ENCODE data around the gene PSME3IP1.

DNA sequence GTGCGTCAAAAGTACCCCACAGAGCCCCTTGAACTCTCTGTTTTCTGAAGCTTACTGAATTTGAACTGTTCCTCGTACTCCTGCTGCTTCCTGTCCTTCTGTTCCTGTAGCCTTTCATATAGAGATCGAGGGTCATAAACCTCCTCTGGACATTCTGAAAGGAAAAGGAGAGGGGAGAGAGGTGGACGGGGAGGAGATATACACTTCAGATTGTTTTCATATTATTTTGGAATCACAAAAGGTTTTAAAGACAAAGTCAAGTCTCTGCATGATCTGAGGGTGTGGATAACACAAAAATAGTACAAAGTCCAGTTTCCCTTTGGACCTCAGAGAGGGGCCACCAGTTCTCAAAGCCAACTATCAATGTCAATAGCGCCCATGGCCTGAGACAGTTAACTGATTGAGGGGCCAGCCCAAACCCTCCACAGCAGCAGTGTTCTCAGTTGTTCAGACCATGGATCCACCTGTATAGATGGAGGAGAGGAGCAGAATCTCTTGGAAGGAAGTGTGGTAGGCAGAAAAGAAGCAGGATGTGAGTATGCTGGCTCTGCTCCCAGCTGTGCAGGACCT is 13.0 kb downstream of the PSME3IP1 start:
- TF ChIP-seq, protein P1, sequence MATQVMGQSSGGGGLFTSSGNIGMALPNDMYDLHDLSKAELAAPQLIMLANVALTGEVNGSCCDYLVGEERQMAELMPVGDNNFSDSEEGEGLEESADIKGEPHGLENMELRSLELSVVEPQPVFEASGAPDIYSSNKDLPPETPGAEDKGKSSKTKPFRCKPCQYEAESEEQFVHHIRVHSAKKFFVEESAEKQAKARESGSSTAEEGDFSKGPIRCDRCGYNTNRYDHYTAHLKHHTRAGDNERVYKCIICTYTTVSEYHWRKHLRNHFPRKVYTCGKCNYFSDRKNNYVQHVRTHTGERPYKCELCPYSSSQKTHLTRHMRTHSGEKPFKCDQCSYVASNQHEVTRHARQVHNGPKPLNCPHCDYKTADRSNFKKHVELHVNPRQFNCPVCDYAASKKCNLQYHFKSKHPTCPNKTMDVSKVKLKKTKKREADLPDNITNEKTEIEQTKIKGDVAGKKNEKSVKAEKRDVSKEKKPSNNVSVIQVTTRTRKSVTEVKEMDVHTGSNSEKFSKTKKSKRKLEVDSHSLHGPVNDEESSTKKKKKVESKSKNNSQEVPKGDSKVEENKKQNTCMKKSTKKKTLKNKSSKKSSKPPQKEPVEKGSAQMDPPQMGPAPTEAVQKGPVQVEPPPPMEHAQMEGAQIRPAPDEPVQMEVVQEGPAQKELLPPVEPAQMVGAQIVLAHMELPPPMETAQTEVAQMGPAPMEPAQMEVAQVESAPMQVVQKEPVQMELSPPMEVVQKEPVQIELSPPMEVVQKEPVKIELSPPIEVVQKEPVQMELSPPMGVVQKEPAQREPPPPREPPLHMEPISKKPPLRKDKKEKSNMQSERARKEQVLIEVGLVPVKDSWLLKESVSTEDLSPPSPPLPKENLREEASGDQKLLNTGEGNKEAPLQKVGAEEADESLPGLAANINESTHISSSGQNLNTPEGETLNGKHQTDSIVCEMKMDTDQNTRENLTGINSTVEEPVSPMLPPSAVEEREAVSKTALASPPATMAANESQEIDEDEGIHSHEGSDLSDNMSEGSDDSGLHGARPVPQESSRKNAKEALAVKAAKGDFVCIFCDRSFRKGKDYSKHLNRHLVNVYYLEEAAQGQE (IDR thresholded peaks at IDR 0.05; ENCODE audit: low read depth, low read length), result no peak
- TF ChIP-seq, protein P2, sequence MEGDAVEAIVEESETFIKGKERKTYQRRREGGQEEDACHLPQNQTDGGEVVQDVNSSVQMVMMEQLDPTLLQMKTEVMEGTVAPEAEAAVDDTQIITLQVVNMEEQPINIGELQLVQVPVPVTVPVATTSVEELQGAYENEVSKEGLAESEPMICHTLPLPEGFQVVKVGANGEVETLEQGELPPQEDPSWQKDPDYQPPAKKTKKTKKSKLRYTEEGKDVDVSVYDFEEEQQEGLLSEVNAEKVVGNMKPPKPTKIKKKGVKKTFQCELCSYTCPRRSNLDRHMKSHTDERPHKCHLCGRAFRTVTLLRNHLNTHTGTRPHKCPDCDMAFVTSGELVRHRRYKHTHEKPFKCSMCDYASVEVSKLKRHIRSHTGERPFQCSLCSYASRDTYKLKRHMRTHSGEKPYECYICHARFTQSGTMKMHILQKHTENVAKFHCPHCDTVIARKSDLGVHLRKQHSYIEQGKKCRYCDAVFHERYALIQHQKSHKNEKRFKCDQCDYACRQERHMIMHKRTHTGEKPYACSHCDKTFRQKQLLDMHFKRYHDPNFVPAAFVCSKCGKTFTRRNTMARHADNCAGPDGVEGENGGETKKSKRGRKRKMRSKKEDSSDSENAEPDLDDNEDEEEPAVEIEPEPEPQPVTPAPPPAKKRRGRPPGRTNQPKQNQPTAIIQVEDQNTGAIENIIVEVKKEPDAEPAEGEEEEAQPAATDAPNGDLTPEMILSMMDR (IDR thresholded peaks at IDR 0.05), result no peak
- TF ChIP-seq, protein P3, sequence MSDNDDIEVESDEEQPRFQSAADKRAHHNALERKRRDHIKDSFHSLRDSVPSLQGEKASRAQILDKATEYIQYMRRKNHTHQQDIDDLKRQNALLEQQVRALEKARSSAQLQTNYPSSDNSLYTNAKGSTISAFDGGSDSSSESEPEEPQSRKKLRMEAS (IDR thresholded peaks at IDR 0.05; ENCODE audit: low read depth), result no peak
- TF ChIP-seq POLR2AphosphoS5 (IDR thresholded peaks at IDR 0.05; ENCODE audit: low read depth, low read length), result no peak
- no peak for TF ChIP-seq EP300 (IDR thresholded peaks at IDR 0.05; ENCODE audit: borderline replicate concordance in 1 of 2, low read depth in 1 of 2, low read length in 1 of 2)
